ENCODE measurements around the gene SULT2B1. TPM values are rescaled to one million over a fixed set of nuclear protein-coding genes. Genes with fewer than 3 reads are reported as not detected.

The SULT2B1 gene
- total and polyA plus RNA-seq, 2 experiments from 2014 or later, result not detected

DNA sequence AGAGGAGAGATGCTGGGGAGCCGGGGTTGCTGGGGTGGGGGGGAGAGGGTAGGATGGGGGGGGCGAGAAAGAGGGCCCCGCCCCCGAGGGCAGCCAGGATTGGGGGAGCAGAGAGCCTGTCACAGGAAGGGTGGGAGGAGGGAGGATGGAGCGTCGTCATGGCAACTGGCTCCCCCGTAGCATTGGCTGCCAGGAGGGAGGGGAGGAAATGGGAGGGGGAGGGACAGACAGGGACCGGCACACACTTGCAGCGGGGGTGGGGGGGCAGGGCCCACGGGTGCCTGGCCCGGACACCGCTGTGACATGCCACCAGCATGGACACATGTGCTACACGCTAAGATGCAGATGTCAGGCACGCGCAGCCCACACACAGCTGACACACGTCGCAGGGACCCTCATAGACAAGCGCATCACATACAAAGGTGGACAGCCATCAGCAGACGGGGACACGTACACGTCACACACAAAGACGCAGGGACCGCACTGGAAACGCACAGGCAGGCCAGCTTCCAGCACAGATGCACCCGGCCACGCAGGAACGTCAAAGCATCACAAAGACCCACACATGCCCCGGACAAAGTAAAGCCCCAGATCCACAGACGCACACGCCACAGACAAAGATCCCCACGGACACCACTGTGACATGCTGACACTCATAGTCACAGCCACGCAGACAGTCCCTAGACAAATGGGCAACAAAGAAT is 40.0 kb upstream of the SULT2B1 start, which contains the start of gene LMTK3:
TSS of gene LMTK3 (minus strand) at position 36 of the 704 bp plus-strand sequence. CDS start 259 bp downstream, outside the sequence.
- Histone ChIP-seq H3F3A (ENCODE audit: insufficient read depth) (no peaks in the 10 kb centered on the region), H3K9me3 (ENCODE audit: low read depth) (no peaks in the 10 kb centered on the region), H3K27ac (no peak within 1 kb of the TSS), H3K36me3 (ENCODE audit: low read depth) (no peaks in the 10 kb centered on the region), H3K79me2 (ENCODE audit: insufficient read depth) (no peaks in the 10 kb centered on the region), H3K4me1 (ENCODE audit: insufficient read depth) (0 out of 2 replicates have a peak, but pooled peaks cover 3% of the 10 kb centered on the region), H3K4me2 (ENCODE audit: unreplicated experiment) (peak within 1 kb of the TSS; percentile 59), H3K9ac (no peak within 1 kb of the TSS), H3K9me2 (ENCODE audit: insufficient read depth) (no peaks in the 10 kb centered on the region), H4K20me1 (ENCODE audit: insufficient read depth) (no peaks in the 10 kb centered on the region), H2AFZ (peak within 1 kb of the TSS; percentile 34; the same call in 1 of the 2 replicates), H3K4me3 (no peak within 1 kb of the TSS), H3K27me3 (replicated peaks; ENCODE audit: insufficient read depth) (peaks cover 12% of the 10 kb centered on the region; the same call in 1 of the 2 replicates)
- no peak for TF ChIP-seq EZH2 (IDR thresholded peaks at IDR 0.05; ENCODE audit: insufficient read depth, poor library complexity, severe bottlenecking)
- TF ChIP-seq EZH2phosphoT487 (IDR thresholded peaks at IDR 0.05; ENCODE audit: insufficient read depth, low read depth), result no peak
- 6 to 10% methylated on average over 20 to 32 of the region's 32 CpGs for WGBS, 2 experiments (ENCODE audit: low coverage in 1 of 2, low lambda C conversion rate in 2 of 2, missing lambda C conversion rate in 2 of 2)
- peak; percentile 50 for DNase-seq
- in situ Hi-C loops (cut with MboI), result no loop called here

DNA sequence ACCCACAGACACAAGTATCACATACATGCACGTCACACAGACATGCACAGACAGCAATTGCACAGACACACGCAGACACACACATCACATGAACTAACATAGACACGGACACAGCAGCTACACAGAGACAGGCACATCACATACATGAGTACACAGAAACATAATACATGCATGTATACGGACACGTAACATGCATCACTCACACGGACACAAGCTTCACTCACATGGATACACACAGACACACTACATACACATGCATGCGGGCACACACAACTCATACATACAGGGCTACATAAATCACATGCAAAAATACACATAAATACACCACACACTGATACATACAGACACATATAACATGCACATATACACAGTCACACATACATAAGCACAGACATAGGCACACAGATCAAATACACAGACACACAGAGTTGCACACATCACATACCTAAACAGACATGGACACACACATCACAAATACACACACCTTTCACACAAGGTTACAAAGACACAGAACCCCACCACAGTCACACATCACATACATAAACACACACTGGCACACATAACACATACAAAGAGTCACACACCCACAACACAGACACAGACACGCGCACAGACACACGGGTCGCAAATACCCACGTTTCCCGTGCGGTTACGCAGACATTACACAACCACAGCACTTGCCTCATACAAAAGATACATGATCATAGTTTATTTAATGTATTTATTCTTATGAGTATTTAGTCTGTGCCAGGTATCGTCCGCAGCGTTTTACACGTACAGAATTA is 39.3 kb upstream of the SULT2B1 start:
- in situ Hi-C loops (cut with MboI), result no loop called here
- Histone ChIP-seq H3K27ac (no peak overlapping the region), H3K4me1 (ENCODE audit: insufficient read depth) (0 out of 2 replicates have a peak, but pooled peaks cover 3% of the 10 kb centered on the region), H2AFZ (no peak overlapping the region), H3F3A (ENCODE audit: insufficient read depth) (no peaks in the 10 kb centered on the region), H3K79me2 (ENCODE audit: insufficient read depth) (no peaks in the 10 kb centered on the region), H3K9me3 (ENCODE audit: low read depth) (no peaks in the 10 kb centered on the region), H4K20me1 (ENCODE audit: insufficient read depth) (no peaks in the 10 kb centered on the region), H3K4me2 (ENCODE audit: unreplicated experiment) (no peak overlapping the region), H3K36me3 (ENCODE audit: low read depth) (no peaks in the 10 kb centered on the region), H3K27me3 (replicated peaks; ENCODE audit: insufficient read depth) (peaks cover 12% of the 10 kb centered on the region; the same call in 1 of the 2 replicates), H3K9ac (no peak overlapping the region), H3K9me2 (ENCODE audit: insufficient read depth) (no peaks in the 10 kb centered on the region), H3K4me3 (peak overlapping the region; percentile 75; the same call in 1 of the 2 replicates)
- WGBS, 2 experiments (ENCODE audit: low coverage in 1 of 2, low lambda C conversion rate in 2 of 2, missing lambda C conversion rate in 2 of 2), result 40 to 44% methylated on average over 19 of the region's 19 CpGs
- no peak for TF ChIP-seq EZH2 (IDR thresholded peaks at IDR 0.05; ENCODE audit: insufficient read depth, poor library complexity, severe bottlenecking)
- no peak for TF ChIP-seq EZH2phosphoT487 (IDR thresholded peaks at IDR 0.05; ENCODE audit: insufficient read depth, low read depth)
- DNase-seq, result no peak

DNA sequence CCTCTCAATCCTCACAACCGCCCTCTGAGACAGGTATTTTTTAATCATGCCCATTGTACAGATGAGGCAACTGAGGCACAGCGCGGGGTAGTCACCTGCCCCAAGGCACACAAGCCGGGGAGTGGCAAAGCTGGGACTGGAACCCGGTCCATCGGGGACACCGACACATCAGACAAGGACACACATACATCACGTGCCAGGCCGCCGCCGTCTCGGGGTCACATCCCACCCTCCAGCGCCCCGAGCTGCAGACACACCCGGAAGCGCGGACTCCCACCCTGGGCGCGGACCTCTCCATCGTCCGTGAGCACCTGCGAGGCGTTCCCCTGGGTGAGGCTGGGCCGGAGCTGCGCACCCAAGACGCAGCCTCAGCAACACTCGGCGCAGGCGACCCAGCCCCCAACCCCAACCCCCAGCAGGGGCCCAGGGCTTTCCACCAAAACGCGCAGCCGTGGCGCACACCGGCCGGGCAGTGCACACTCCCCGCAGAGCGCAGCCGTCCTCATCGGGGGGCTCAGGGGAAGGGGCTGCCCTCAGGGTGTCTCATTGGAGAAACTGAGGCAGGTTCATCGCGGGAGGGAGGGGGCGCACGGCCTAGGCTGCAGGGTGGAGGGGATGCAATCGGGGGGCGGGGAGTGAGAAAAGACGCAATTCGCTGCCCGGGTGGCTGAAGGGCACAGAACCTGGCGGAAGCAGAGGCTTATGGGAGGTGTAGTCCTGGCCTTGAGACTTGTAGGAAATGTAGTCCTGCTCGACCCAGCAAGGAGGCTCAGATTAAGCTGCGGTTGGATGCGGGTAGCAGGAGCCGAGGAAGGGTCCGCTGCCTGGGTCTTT is 38.5 kb upstream of the SULT2B1 start:
- 5% methylated on average over 39 to 41 of the region's 54 CpGs for WGBS, 2 experiments (ENCODE audit: low coverage in 1 of 2, low lambda C conversion rate in 2 of 2, missing lambda C conversion rate in 2 of 2)
- H3K4me1 ChIP-seq (ENCODE audit: insufficient read depth), result 0 out of 2 replicates have a peak, but pooled peaks cover 3% of the 10 kb centered on the region
- no peak for TF ChIP-seq EZH2 (IDR thresholded peaks at IDR 0.05; ENCODE audit: insufficient read depth, poor library complexity, severe bottlenecking)
- TF ChIP-seq EZH2phosphoT487 (IDR thresholded peaks at IDR 0.05; ENCODE audit: insufficient read depth, low read depth), result no peak
- H3K9me3 ChIP-seq (ENCODE audit: low read depth), result no peaks in the 10 kb centered on the region
- DNase-seq, result peak; percentile 80
- H3K9me2 ChIP-seq (ENCODE audit: insufficient read depth), result no peaks in the 10 kb centered on the region
- H3K27ac ChIP-seq, result no peak overlapping the region
- H3K4me2 ChIP-seq (ENCODE audit: unreplicated experiment), result peak overlapping the region; percentile 92
- H3K79me2 ChIP-seq (ENCODE audit: insufficient read depth), result no peaks in the 10 kb centered on the region
- no peaks in the 10 kb centered on the region for H3F3A ChIP-seq (ENCODE audit: insufficient read depth)
- H4K20me1 ChIP-seq (ENCODE audit: insufficient read depth), result no peaks in the 10 kb centered on the region
- in situ Hi-C loops (cut with MboI), result no loop called here
- H3K4me3 ChIP-seq, result peak overlapping the region; percentile 75
- peak overlapping the region; percentile 94 for H2AFZ ChIP-seq
- H3K36me3 ChIP-seq (ENCODE audit: low read depth), result no peaks in the 10 kb centered on the region
- peak overlapping the region; percentile 52; the same call in 1 of the 2 replicates for H3K9ac ChIP-seq
- peaks cover 12% of the 10 kb centered on the region; the same call in 1 of the 2 replicates for H3K27me3 ChIP-seq (replicated peaks; ENCODE audit: insufficient read depth)

DNA sequence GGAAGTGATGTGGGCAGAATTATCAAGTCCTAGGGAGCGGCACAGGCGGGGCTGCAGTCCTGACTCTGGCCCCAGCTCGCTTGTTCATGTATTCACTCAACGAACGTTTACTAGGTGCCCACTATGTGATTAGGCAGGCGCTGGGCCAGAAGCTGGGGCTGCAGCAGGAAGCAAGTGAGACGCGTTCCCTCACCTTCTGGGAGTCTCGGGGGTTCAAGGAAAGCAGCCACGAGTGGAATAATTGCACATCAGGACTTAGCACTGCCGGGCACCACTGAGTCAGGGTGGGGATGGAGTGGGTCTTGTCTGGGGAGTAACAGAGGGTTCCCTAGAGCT is 37.9 kb upstream of the SULT2B1 start:
- Histone ChIP-seq H3K4me2 (ENCODE audit: unreplicated experiment) (peak overlapping the region; percentile 92), H3K36me3 (ENCODE audit: low read depth) (no peaks in the 10 kb centered on the region), H3K27ac (no peak overlapping the region), H3K4me3 (0 out of 2 replicates have a peak overlapping the region, but pooled peaks have one; percentile 75), H3K27me3 (replicated peaks; ENCODE audit: insufficient read depth) (peaks cover 12% of the 10 kb centered on the region; the same call in 1 of the 2 replicates), H3K9me2 (ENCODE audit: insufficient read depth) (no peaks in the 10 kb centered on the region), H3K79me2 (ENCODE audit: insufficient read depth) (no peaks in the 10 kb centered on the region), H4K20me1 (ENCODE audit: insufficient read depth) (no peaks in the 10 kb centered on the region), H3K9ac (no peak overlapping the region), H2AFZ (peak overlapping the region; percentile 94), H3K9me3 (ENCODE audit: low read depth) (no peaks in the 10 kb centered on the region), H3K4me1 (ENCODE audit: insufficient read depth) (0 out of 2 replicates have a peak, but pooled peaks cover 3% of the 10 kb centered on the region), H3F3A (ENCODE audit: insufficient read depth) (no peaks in the 10 kb centered on the region)
- no peak for DNase-seq
- no peak for TF ChIP-seq EZH2phosphoT487 (IDR thresholded peaks at IDR 0.05; ENCODE audit: insufficient read depth, low read depth)
- no peak for TF ChIP-seq EZH2 (IDR thresholded peaks at IDR 0.05; ENCODE audit: insufficient read depth, poor library complexity, severe bottlenecking)
- in situ Hi-C loops (cut with MboI), result no loop called here
- 44 to 45% methylated on average over 11 of the region's 11 CpGs for WGBS, 2 experiments (ENCODE audit: low coverage in 1 of 2, low lambda C conversion rate in 2 of 2, missing lambda C conversion rate in 2 of 2)
